Measurements from ENCODE around the gene CPXM2. TPM values are rescaled to one million over a fixed set of nuclear protein-coding genes. Genes with fewer than 3 reads are reported as not detected.

CPXM2 gene
- total RNA-seq, 1 donor from 2014 or later, result 12.1 TPM

DNA sequence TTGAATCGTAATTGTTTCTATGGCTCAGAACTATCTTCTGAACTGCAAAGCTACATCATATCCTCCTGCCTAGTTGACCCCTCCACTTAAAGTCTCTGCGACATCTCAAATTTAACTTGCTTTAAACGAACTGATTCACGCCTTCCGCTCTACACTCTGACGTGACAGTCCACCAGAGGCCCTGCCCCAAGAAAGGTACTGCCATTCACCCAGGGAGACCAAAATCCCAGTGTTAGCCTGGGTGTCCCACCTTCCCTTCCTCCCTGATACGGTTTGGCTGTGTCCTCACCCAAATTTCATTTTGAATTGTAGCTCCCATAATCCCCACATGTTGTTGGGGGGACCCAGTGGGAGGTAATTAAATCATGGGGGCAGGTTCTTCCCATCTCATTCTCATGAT is 90.8 kb downstream of the CPXM2 start:
- Histone ChIP-seq H3K4me3 (ENCODE audit: low read depth, low read length) (no peak overlapping the region), H3K27me3 (ENCODE audit: control insufficient read depth, insufficient read depth, low read length) (no peaks in the 10 kb centered on the region), H3K36me3 (ENCODE audit: control insufficient read depth, insufficient read depth, low read length) (no peaks in the 10 kb centered on the region)
- TF ChIP-seq, protein P1, sequence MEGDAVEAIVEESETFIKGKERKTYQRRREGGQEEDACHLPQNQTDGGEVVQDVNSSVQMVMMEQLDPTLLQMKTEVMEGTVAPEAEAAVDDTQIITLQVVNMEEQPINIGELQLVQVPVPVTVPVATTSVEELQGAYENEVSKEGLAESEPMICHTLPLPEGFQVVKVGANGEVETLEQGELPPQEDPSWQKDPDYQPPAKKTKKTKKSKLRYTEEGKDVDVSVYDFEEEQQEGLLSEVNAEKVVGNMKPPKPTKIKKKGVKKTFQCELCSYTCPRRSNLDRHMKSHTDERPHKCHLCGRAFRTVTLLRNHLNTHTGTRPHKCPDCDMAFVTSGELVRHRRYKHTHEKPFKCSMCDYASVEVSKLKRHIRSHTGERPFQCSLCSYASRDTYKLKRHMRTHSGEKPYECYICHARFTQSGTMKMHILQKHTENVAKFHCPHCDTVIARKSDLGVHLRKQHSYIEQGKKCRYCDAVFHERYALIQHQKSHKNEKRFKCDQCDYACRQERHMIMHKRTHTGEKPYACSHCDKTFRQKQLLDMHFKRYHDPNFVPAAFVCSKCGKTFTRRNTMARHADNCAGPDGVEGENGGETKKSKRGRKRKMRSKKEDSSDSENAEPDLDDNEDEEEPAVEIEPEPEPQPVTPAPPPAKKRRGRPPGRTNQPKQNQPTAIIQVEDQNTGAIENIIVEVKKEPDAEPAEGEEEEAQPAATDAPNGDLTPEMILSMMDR (IDR thresholded peaks at IDR 0.05; ENCODE audit: insufficient read depth, low read length, poor library complexity, severe bottlenecking), result no peak
- no peak for DNase-seq (ENCODE audit: low read depth)

DNA sequence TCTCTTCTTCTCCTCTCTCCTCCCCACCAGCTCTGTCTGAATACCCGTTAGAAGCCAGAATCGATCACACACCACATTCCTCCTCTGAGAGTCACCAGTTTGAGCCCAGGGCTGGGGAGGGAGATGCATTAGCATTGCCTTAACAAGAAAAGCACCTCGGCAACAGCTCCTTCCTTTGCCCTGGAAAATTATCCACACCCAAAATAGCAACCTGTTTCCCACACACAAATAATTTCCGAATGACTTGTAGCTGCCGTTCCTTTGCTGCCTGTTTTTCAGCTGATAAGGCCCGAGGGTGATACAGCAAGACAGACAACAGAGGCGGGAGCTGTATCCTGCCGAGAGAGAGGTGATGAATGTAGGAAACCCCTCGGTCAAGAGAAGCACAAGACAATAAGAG is 91.3 kb downstream of the CPXM2 start:
- no peaks in the 10 kb centered on the region for H3K27me3 ChIP-seq (ENCODE audit: control insufficient read depth, insufficient read depth, low read length)
- TF ChIP-seq, protein P1 (IDR thresholded peaks at IDR 0.05; ENCODE audit: insufficient read depth, low read length, poor library complexity, severe bottlenecking), result no peak
- H3K4me3 ChIP-seq (ENCODE audit: low read depth, low read length), result no peak overlapping the region
- no peak for DNase-seq (ENCODE audit: low read depth)
- no peaks in the 10 kb centered on the region for H3K36me3 ChIP-seq (ENCODE audit: control insufficient read depth, insufficient read depth, low read length)

DNA sequence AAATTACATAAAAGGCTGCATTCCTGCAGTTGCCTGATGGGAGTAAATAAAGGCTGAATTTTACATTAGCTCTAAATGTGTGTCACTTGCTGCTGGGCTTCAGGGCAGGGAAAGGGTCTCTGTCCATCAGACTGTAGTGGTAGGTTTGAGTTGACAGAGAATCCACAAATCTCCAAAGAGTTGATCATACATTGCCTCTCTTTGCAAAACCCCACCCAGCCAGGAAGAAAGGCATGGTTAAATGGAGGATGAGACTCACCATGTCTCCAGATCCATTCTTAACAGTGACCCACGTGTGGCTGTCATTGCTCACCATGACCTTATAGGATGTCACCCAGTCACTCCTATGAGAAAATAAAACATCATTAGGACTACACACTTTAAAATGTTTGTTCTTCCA is 92.8 kb downstream of the CPXM2 start:
- H3K4me3 ChIP-seq (ENCODE audit: low read depth, low read length), result no peak overlapping the region
- TF ChIP-seq, protein P1 (IDR thresholded peaks at IDR 0.05; ENCODE audit: insufficient read depth, low read length, poor library complexity, severe bottlenecking), result no peak
- no peaks in the 10 kb centered on the region for H3K36me3 ChIP-seq (ENCODE audit: control insufficient read depth, insufficient read depth, low read length)
- H3K27me3 ChIP-seq (ENCODE audit: control insufficient read depth, insufficient read depth, low read length), result no peaks in the 10 kb centered on the region
- no peak for DNase-seq (ENCODE audit: low read depth)

DNA sequence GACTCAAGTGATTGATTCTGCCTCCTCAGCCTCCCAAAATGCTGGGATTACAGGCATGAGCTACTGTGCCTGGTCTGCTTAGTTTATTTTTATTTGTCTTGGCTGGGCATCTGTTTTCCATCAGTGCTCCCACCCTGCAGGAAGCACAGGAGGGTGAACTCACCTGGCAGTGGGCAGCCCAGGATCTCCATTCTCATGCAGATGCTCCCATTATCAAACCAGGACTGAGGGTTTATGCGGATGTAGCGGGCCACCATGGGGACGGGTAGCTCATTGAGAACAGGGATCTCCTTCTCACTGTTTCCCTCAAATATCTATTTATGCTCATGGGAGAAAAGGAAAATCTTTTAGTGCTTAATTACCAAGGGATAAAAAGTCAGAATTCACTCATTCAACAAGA is 93.8 kb downstream of the CPXM2 start:
- no peaks in the 10 kb centered on the region for H3K27me3 ChIP-seq (ENCODE audit: control insufficient read depth, insufficient read depth, low read length)
- TF ChIP-seq, protein P1 (IDR thresholded peaks at IDR 0.05; ENCODE audit: insufficient read depth, low read length, poor library complexity, severe bottlenecking), result no peak
- no peaks in the 10 kb centered on the region for H3K36me3 ChIP-seq (ENCODE audit: control insufficient read depth, insufficient read depth, low read length)
- H3K4me3 ChIP-seq (ENCODE audit: low read depth, low read length), result no peak overlapping the region
- no peak for DNase-seq (ENCODE audit: low read depth)

DNA sequence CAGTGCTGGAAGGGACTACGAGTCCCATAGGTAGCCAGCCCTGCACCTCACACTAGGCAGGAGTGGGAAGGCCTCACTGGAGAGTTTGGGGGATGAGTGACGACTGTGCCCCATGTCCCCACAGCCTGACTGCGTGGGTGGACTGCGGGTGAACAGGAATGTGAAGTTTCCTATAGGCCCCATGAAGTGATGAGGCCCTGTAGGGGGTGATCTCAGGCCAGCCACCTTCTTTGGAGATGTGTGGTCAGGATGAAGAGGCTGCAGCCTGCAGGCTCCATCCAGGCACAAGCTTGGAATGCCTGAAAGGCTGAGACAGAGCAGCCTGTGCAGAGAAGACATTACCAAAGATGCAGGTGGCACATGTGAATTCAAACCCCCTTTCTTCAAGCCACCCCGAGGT is 94.9 kb downstream of the CPXM2 start:
- Histone ChIP-seq H3K36me3 (ENCODE audit: control insufficient read depth, insufficient read depth, low read length) (no peaks in the 10 kb centered on the region), H3K27me3 (ENCODE audit: control insufficient read depth, insufficient read depth, low read length) (no peaks in the 10 kb centered on the region), H3K4me3 (ENCODE audit: low read depth, low read length) (no peak overlapping the region)
- TF ChIP-seq, protein P1 (IDR thresholded peaks at IDR 0.05; ENCODE audit: insufficient read depth, low read length, poor library complexity, severe bottlenecking), result no peak
- no peak for DNase-seq (ENCODE audit: low read depth)

DNA sequence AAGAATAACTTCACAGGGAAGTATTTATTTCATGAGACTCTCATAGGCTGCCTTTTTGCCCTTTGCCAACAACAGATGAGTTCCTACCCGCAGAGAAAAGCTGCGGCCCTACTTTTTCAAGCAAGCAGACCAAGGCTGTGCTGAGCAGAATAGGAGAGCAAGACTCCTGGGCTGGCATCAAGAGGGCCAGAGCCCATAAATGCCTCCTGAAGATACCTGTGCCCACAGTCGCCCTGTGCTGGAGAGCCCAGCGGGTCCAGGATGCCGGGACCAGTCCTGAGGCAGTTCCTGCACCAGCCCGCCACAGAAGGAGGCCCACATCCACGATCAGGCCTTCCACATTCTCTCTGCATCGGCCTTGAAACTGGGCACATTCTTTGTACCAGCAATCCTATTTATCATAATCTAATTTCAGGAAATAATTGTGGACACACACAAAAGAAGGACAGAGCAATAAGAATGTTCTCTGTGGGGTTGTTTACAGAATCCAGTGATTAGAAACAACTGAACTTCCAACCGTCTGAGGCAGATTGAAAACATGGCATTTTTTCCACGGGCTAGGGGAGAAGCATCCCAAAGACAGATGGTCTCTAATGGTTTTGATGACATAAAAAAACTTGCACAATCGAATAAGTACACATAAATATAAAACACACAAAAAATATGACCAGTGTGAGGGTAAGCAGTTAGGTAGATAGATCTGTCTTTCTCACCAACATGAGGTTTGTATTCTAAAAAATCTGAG is 95.6 kb downstream of the CPXM2 start:
- no peak for DNase-seq (ENCODE audit: low read depth)

More for the DNA sequence above, 95.6 kb downstream of the CPXM2 start:
- TF ChIP-seq, protein P1 (IDR thresholded peaks at IDR 0.05; ENCODE audit: insufficient read depth, low read length, poor library complexity, severe bottlenecking), result no peak
- H3K27me3 ChIP-seq (ENCODE audit: control insufficient read depth, insufficient read depth, low read length), result no peaks in the 10 kb centered on the region
- H3K4me3 ChIP-seq (ENCODE audit: low read depth, low read length), result no peak overlapping the region
- H3K36me3 ChIP-seq (ENCODE audit: control insufficient read depth, insufficient read depth, low read length), result no peaks in the 10 kb centered on the region

Data from kidney epithelial cell (primary cell).